ENCODE measurements around the gene MNT. TPM values are rescaled to one million over a fixed set of nuclear protein-coding genes. Genes with fewer than 3 reads are reported as not detected.

Gene MNT
- total RNA-seq, 1 donor from 2014 or later: 28.5 TPM

DNA sequence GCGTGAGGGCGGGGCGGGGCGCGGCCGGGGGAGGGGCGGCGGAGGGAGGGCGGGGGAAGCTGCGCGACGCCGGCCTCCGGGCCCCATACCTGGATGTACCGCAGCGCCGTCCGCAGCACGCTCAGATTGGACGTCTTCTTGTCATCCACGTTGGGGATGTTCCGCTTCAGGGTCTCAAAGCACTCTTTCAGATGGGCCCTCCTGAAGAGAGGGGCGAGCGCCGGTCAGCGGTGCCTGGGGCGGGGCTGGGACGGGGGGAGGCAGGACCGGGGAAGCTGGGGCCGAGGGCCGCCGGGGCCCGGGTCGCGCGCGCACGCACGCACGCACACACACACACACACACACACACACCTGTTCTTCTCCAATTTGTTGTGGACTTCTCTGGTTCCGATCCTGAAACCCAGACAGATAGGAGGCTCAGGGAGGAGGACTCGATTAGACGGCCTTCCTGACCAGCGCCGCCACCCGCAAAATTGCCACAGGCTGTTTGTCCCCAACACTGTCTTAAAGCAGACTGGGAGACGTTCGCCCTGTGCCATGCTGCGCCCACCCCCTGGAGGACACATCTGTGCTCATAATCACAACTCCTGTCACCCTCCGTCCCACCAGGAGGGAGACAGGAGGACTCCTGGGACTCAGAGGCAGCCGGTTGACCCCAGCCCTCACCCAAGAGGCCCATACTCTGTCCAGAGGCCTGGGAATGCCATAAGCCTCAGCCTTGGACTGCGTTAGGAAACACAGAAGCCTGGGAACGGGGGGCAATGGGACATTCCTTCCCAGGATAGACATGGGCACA lies 6.7 kb downstream of the MNT start:
- Histone ChIP-seq H3K4me1 (peaks cover 76% of the 10 kb centered on the region), H3K4me3 (peak overlapping the region; percentile 81 to 97), H3K27me3 (no peaks in the 10 kb centered on the region), H3K36me3 (peaks cover 0 to 3% of the 10 kb centered on the region in 2 donors), H3K27ac (peak overlapping the region; percentile 99), H3K9me3 (no peaks in the 10 kb centered on the region)
- intact Hi-C loops (cut with DNase I): loop anchor here (10.0 kb wide), 1 partner anchor 339 kb away; the partner anchor contains the start of gene HIC1
- TF ChIP-seq, protein P1, sequence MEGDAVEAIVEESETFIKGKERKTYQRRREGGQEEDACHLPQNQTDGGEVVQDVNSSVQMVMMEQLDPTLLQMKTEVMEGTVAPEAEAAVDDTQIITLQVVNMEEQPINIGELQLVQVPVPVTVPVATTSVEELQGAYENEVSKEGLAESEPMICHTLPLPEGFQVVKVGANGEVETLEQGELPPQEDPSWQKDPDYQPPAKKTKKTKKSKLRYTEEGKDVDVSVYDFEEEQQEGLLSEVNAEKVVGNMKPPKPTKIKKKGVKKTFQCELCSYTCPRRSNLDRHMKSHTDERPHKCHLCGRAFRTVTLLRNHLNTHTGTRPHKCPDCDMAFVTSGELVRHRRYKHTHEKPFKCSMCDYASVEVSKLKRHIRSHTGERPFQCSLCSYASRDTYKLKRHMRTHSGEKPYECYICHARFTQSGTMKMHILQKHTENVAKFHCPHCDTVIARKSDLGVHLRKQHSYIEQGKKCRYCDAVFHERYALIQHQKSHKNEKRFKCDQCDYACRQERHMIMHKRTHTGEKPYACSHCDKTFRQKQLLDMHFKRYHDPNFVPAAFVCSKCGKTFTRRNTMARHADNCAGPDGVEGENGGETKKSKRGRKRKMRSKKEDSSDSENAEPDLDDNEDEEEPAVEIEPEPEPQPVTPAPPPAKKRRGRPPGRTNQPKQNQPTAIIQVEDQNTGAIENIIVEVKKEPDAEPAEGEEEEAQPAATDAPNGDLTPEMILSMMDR (IDR thresholded peaks at IDR 0.05): no peak
- no peak for TF ChIP-seq POLR2AphosphoS5 (IDR thresholded peaks at IDR 0.05; ENCODE audit: insufficient read depth in 1 of 2, low read depth in 1 of 2)
- TF ChIP-seq POLR2A (IDR thresholded peaks at IDR 0.05): no peak
- no peak for DNase-seq (ENCODE audit: extremely low spot score in 2 of 2)

DNA sequence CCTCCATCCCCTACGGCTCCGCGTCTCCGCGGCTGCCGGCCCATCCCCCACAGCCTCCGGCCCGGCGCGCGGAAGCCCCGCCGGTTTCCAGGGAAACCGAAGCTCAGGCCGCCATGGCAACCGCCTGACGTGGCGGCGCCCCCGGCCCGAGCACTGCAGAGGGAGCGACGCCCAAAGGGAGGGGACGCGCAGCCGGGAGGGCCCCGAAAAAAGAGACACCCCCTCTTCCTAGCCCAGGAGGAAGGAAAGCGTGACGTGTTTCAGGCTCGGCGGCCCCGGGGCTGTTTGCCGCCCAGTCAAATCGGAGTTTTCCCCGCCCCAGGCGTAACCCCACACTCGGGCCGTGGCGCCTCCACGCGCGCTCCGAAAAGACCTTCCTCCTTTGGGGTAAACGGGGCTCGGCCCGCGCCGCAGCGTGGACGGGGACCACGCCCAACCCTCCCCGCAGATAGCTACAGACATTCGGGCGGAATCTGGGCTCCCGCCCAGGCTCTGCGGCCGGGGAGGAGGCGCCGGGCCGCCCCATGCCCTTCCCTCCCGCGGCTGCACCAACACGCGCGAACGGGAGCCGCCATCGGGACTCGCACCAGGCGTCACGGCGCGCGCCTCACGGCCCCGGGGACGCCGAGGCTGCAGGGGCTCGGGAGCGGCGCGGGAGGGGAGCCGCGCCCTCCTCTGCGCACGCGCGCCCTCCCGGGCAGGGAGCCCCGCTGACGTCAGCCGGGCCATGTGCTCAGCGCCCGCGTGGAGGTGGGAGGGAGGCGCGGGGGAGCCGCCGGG lies 7.5 kb downstream of the MNT start:
- peaks cover 72% of the 10 kb centered on the region for H3K4me1 ChIP-seq
- H3K4me3 ChIP-seq: peak overlapping the region; percentile 81 to 97

DNA sequence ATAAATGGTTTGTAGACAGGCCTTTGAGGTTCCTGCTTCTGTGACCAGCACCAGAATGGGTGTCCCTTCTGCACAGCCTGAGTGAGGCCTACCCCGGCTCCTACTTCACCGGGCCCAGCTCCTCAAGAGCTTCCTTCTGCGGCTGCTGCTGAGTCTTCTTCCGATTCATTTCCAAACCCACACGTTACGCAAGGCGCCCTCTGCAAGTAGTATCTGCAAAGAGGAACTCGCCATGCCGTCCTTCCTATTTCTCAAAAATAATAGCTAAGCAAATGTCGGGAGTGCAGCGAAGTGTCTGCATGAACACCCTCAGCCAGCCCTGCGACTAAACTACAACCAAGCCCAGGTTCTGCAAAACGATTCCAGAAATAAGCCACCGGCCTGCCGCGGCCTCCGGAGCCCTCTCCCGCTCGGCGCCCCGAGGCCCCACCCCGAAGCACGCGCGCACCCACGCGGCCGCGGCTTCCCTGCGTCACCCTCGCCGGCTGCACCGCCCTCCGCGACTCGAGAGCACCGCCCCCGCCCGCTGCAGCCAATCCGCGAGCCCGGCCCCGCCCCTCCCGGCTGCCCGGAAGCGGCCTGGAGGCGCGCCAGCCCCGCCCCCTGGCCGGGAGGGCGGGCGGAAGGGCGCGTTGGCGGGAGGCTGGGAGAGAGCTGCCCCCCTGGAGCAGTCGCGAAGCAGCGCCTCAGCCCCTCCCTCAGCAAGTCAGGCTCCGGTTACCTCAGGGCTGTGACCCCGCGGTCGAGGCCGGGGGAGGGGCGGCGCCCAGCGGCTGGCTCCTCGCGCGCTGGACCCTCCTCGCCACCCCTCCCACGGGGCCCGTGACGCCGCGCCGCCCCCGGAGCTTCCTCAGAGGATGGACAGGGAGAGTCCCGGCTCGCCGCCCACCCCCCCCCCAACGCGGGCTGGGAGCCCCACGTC lies 8.3 kb downstream of the MNT start:
- peaks cover 64% of the 10 kb centered on the region for H3K4me1 ChIP-seq
- intact Hi-C loops (cut with DNase I): loop anchor here (10.0 kb wide), 1 partner anchor 338 kb away; the partner anchor contains the start of gene HIC1

More for the DNA sequence above, 7.5 kb downstream of the MNT start:
- H3K9me3 ChIP-seq: no peaks in the 10 kb centered on the region
- DNase-seq (ENCODE audit: extremely low spot score in 2 of 2): no peak
- intact Hi-C loops (cut with DNase I): loop anchor here (10.0 kb wide), 1 partner anchor 339 kb away; the partner anchor contains the start of gene HIC1
- H3K27ac ChIP-seq: peak overlapping the region; percentile 99
- peak in 1 of 2 donors; percentile 87 for TF ChIP-seq POLR2A (IDR thresholded peaks at IDR 0.05)
- TF ChIP-seq POLR2AphosphoS5 (IDR thresholded peaks at IDR 0.05; ENCODE audit: insufficient read depth in 1 of 2, low read depth in 1 of 2): peak; percentile 8 to 77
- TF ChIP-seq, protein P1 (IDR thresholded peaks at IDR 0.05): no peak
- no peaks in the 10 kb centered on the region for H3K27me3 ChIP-seq
- H3K36me3 ChIP-seq: peaks cover 0 to 3% of the 10 kb centered on the region in 2 donors

More for the DNA sequence above, 8.3 kb downstream of the MNT start:
- peak in 1 of 2 donors; percentile 97 for DNase-seq (ENCODE audit: extremely low spot score in 2 of 2)
- peak overlapping the region; percentile 81 to 97 for H3K4me3 ChIP-seq
- H3K27ac ChIP-seq: peak overlapping the region; percentile 99
- H3K36me3 ChIP-seq: peaks cover 0 to 7% of the 10 kb centered on the region in 2 donors
- no peaks in the 10 kb centered on the region for H3K9me3 ChIP-seq
- H3K27me3 ChIP-seq: no peaks in the 10 kb centered on the region
- TF ChIP-seq, protein P1 (IDR thresholded peaks at IDR 0.05): no peak
- TF ChIP-seq POLR2AphosphoS5 (IDR thresholded peaks at IDR 0.05; ENCODE audit: insufficient read depth in 1 of 2, low read depth in 1 of 2): peak in 1 of 2 donors; percentile 72
- peak in 1 of 2 donors; percentile 46 for TF ChIP-seq POLR2A (IDR thresholded peaks at IDR 0.05)

Measured in vagina (tissue), 2 donors.